ENCODE measurements around the gene ADORA1.

GRCh38 chr1:203202431-203203245, 75.1 kb downstream of the ADORA1 start:
- TF ChIP-seq CTCF (IDR thresholded peaks at IDR 0.05; ENCODE audit: insufficient read depth, low read length, poor library complexity, severe bottlenecking) (no peak), EZH2phosphoT487 (conservative IDR thresholded peaks at IDR 0.05; ENCODE audit: low read length) (no peak)

Measured in SU-DHL-6 (cell line).